GM12878 (cell line): ENCODE results near the gene GRIK1.

Source experiments
- CEBPB ChIP-seq, 2 experiments: fragments of 150-350 bp in 1 of 2; IDR thresholded peaks; 2 replicates each; pipeline ENCODE4 v1.6.1; 2012 to 2014; ENCODE audit warnings: low read depth in 2 of 2, low read length in 2 of 2, borderline replicate concordance in 1 of 2, inconsistent platforms in 1 of 2
- CTCF ChIP-seq, 3 experiments: IDR thresholded peaks in 2 of 3; conservative IDR thresholded peaks in 1 of 3; 2 replicates each; pipeline ENCODE4 v1.5.1; 2011; ENCODE audit warnings: low read depth in 3 of 3, low read length in 3 of 3, mild to moderate bottlenecking in 3 of 3, control low read depth in 2 of 3, moderate library complexity in 2 of 3, inconsistent platforms in 1 of 3, mixed read lengths in 1 of 3; ENCODE audit not compliant: control insufficient read depth in 2 of 3, insufficient read depth in 1 of 3; ENCODE audit errors: extremely low read depth in 1 of 3
- E4F1 ChIP-seq: fragments of 450-650 bp; IDR thresholded peaks from 2 replicates; pipeline ENCODE4 v1.6.1; 2018; ENCODE audit warnings: borderline replicate concordance, mild to moderate bottlenecking; ENCODE audit not compliant: partially characterized antibody
- EGR1 ChIP-seq, 2 experiments: IDR thresholded peaks; 1 replicate in 1 of 2; 2 replicates in 1 of 2; pipeline ENCODE4 v1.6.1; 2011 to 2012; ENCODE audit warnings: low read depth in 2 of 2, low read length in 2 of 2, borderline replicate concordance in 1 of 2, mild to moderate bottlenecking in 1 of 2, moderate library complexity in 1 of 2
- HDAC2 ChIP-seq: fragments of 200-600 bp; sonication (generic); IDR thresholded peaks from 2 replicates; pipeline ENCODE4 v1.6.1; 2017
- IRF3 ChIP-seq: fragments of 450-650 bp; IDR thresholded peaks from 2 replicates; pipeline ENCODE4 v1.6.1; 2014; ENCODE audit warnings: mild to moderate bottlenecking
- SMAD1 ChIP-seq: fragments of 450-650 bp; IDR thresholded peaks from 2 replicates; pipeline ENCODE4 v1.6.1; 2018; ENCODE audit warnings: mild to moderate bottlenecking, low read depth; ENCODE audit not compliant: partially characterized antibody
- SPI1 ChIP-seq: IDR thresholded peaks from 2 replicates; pipeline ENCODE4 v1.6.1; 2011; ENCODE audit warnings: low read depth, mild to moderate bottlenecking, low read length, moderate library complexity, borderline replicate concordance; ENCODE audit not compliant: insufficient read depth
- ZNF24 ChIP-seq: fragments of 450-650 bp; IDR thresholded peaks from 2 replicates; pipeline ENCODE4 v1.6.1; 2017; ENCODE audit warnings: antibody characterized with exemption, mild to moderate bottlenecking

GRCh38 chr21:29627905-29628304, 311.9 kb downstream of the GRIK1 start:
- no peak for TF ChIP-seq ZNF24
- no peak for TF ChIP-seq E4F1
- no peak for TF ChIP-seq SMAD1
- TF ChIP-seq CTCF (IDR thresholded peaks at IDR 0.05 in 2 of 3, conservative IDR thresholded peaks at IDR 0.05 in 1 of 3; ENCODE audit: control insufficient read depth in 2 of 3, extremely low read depth in 1 of 3, insufficient read depth in 1 of 3, low read depth in 3 of 3, low read length in 3 of 3) = no peak
- no peak for TF ChIP-seq IRF3
- TF ChIP-seq HDAC2 = no peak
- no peak for TF ChIP-seq SPI1
- no peak for TF ChIP-seq CEBPB (IDR thresholded peaks at IDR 0.05; ENCODE audit: borderline replicate concordance in 1 of 2, low read depth in 2 of 2, low read length in 2 of 2)
- no peak for TF ChIP-seq EGR1 (IDR thresholded peaks at IDR 0.05; ENCODE audit: borderline replicate concordance in 1 of 2, low read depth in 2 of 2, low read length in 2 of 2)
